NB4 (cell line): ENCODE data around the gene MPRIP.

Source experiments
- CTCF ChIP-seq: IDR thresholded peaks from one replicate; pipeline ENCODE4 v1.5.1; 2012; ENCODE audit warnings: low read depth, low read length
- MAX ChIP-seq: IDR thresholded peaks from 2 replicates; pipeline ENCODE4 v1.6.1; 2011; ENCODE audit warnings: low read depth, low read length
- MYC ChIP-seq: IDR thresholded peaks from 2 replicates; pipeline ENCODE4 v1.6.1; 2011; ENCODE audit warnings: low read depth, low read length
- POLR2A ChIP-seq: IDR thresholded peaks from 2 replicates; pipeline ENCODE4 v1.6.1; 2011; ENCODE audit warnings: mild to moderate bottlenecking; ENCODE audit not compliant: insufficient read length; ENCODE audit errors: extremely low read depth

DNA sequence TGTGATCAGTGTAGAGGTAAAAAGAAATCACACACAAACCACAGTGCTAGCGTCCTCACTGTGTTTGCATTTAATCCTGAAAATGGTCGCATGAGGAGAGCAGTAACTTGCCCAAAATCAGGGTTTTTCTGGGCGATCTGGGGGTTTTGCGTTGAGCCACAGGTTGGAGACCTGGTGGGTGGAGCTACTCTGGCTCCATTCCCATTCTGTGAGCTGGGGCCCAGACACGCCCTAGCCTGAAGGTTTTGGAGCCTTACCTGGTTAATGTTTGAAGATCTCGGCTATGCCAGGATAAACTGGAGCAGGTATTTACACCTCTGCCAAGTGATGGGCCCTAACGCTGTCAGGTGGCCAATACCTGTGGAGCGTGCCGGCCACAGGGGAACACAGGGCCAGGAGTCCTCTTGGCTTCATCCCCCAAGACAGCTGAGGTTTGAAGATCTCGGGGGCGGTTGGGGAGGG lies 48.4 kb downstream of the MPRIP start:
- TF ChIP-seq CTCF (no peak), POLR2A (no peak), MAX (no peak), MYC (no peak)
